GM19452 (cell line): ENCODE data around the gene CAMKV.

ENCODE experiments used
- ATAC-seq: cut with Tn5 transposase; IDR thresholded peaks from one replicate; pipeline ENCODE4 v1.9.1; 2021; ENCODE audit not compliant: unreplicated experiment

The CAMKV gene

DNA sequence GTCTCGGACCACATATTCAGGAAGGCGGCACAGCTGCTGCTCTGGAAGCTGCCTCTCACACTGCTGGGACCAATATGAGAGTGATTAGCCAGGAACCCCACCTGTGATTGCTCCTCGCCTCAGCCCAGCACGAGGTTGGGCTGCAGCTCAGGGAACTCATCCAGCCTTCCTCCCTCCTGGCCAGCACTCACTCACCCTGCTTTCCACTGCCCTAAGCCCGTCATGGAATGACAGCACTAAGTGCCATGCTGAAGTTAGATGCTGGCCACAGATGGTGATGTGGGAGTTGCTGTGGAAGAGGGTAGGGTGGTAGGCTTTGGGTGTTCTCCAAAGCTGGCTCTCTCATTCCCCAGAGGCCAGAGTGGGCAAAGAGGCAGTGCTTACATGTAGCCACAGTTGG, 26.6 kb upstream of the CAMKV start:
- no peak for ATAC-seq

DNA sequence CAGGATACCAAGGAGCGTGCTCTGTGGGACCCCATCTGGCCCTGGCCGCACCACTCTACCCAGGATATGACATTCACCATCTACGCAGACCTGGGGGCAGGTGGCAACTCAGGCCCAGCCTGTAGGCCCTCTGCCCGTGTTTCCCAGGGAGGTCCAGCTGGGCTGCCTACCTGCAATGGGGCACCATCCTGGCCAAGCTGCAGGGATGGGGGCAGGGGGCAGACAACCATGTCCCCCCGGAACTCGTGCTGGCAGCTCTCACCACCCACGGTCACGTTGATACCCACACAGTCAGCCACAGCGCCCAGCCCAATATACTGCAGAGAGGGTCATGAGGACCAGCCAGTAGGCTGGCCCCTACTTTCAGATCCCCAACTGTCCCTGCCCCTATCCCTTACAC, 26.1 kb upstream of the CAMKV start:
- ATAC-seq, result no peak

DNA sequence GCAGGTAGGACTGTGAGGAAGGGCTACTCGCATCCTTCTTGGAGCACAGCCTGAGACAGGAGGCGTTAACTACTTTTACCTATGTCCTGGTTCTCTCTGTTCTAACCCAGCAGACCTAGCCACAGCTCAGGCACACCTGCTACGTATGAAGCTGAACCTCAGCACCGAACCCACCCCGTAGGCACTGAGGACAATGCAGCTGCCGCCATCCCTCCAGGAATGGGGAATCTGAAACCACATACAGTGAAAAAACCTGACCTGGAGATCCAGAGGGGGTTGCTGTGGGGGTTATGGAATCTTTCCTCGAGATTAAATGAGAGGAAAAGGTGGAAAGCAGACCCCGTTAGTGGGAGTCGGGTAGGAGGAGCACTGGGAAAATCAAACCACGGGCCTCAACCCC, 19.6 kb upstream of the CAMKV start:
- ATAC-seq, result no peak

DNA sequence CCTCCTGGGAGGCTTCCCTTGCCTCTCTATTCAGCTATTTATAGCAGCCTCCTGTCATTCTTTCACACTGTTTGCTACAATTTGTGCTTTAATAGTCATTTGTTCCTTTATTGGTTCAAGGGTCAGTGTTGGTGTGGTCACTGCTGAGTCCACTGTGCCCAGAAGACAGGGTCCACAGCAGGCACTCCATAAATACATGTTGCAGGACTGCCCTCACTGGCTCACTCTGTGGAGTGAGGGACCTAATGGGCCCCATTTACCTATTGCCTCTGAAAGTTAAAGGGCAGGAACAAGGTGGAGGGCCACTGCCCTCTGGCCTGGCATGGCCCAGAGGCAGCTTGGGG, 17.2 kb upstream of the CAMKV start:
- ATAC-seq, result no peak

DNA sequence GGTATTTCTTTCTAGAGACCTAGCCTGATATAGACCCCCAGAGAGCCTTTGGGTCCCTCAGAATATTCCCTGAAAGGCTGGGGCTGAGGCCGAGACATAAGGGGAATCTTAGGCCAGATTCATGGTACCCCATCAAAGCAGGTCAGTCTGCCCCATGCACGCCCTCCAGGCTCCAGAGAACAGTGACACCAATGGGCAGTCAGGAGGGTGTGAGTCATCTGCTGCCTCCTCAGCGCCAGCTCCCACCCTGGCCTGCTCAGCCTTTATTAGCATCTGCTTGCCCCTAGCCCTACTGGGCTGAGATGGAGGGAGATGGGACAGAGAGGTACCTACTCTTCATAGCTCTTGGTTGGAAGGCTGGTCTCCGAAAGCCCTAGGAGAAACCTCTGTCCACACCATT, 14.3 kb upstream of the CAMKV start:
- no peak for ATAC-seq

DNA sequence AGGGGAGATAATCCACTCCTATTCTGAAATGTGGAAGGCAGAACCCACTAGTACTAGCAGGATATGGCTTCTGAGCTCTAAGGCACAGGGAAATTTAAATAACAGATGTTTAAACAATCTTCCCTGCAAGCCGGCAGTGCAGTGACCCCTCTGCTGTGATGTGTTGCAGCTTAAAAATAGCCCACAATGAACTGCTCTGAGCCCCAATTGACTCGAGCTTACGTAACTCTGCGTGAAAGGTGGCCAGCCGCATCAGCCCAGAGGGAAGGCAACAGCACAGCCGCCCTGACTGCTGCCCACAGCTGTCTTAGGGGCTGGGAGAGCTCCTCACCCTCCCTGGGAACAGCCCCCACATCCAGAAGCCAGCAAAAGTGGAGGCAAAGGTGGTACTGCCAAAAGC, 12.5 kb upstream of the CAMKV start:
- ATAC-seq, result no peak

DNA sequence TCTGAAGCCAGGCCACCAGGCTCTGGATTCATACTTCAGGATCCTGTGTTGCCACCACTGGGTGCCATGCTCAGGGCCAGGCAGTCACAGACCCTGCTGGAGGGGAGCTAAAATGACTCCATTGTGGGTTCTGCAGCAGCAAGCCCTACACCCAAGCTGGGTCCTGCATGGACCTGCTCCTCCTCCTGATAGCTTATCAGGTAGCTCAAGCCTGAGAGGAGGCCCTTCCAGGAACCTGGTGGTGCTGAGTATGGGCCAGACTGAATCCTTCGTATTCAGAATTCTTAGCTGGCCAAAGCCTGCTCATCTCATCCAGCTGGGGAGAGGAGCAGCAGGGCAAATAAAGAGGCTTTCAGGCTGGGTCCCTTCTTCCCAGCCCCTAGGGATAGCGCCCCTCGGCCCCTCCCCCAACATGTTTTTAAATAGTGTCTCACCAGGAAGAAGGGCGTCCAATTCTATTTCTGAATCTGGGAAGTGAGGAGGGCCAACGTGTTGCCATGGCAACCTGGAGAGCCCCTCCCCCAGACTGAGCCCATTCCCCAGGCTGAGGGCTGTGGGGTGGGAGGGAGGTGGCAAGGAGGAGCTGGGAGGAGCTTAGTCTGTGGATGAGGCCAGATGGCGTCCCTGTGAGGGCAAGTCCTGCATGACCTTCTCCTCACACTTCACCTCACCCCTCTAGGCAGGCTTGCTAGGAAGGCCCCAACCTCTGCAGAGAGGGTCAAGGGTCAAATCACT, 11.0 kb upstream of the CAMKV start:
- no peak for ATAC-seq

DNA sequence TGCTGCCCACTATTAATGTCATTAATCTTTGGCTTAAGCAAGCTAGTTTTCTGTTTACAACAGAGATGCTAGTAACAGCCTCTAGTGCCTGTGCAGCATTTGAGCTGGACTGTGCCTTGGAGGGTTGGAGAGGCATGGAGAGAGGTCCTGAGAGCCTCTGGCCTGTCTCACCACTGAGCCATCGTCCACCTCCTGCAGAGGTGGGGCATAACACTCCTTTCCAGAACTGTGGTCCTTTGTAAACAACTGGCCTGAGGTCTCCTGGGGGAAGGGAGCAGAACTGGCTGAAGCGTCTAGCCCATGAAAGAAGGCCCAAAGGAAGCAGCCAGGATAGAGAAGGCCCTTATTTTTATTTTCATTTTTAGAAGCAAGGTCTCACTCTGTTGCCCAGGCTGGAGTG, 10.0 kb upstream of the CAMKV start:
- ATAC-seq, result no peak

DNA sequence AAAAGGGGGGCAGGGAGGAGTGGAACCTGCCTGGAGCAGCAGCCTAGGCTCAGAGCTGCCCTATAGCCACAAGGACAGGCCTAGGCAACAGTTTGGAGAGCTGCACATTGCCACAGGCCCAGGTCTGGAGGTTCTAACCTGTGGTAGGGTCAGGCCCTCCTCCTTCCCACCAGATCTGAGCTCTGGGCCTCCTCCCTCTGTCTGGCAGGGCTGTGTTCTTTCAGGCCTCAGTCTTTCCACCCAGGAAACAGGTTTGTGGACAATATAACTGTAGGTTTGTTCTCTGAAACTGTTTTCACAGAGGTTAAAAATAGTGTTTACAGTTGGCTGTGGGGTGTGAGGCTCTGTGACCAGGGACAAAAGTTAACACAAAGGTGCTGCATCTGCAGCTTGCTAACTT, 9.0 kb upstream of the CAMKV start:
- no peak for ATAC-seq

DNA sequence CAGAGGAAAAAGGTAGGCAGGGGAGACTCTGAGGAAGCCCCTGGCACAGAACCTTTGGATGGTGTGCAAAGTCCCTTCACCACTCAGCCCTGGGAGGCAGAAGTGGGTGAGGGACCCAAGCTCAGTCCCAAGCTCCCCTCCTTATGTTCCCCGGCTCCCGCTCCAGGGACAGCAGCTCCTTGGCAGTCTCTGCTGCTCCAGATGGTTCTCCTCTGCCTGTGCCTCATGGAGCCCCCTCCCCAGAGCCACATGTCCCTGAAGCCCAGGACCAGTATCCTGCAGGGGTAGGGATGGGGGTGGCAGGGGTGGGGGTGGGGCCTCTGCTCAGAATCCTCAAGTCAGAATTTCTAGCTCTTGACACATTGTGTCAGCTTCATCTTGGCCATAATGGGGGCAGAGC, 8.0 kb upstream of the CAMKV start:
- no peak for ATAC-seq

DNA sequence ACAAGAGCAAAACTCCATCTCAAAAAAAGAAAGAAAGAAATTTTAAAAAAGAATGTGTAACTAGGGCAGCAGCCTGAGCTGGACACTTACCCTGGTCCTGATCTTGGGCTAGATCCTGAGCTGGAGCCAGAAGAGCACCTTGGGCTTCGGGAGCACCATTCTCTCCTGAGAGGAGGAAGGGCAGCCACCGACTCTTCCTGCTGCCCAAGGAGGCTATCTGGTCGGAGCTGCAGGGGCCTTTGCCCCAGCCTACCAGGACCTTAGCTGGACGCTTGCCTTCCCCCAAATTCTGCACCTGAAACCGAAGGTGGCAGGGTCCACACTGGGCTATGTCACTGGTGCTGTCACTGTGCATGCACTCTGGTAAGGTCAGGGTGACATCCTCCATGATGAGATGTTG, 6.9 kb upstream of the CAMKV start:
- ATAC-seq, result no peak

DNA sequence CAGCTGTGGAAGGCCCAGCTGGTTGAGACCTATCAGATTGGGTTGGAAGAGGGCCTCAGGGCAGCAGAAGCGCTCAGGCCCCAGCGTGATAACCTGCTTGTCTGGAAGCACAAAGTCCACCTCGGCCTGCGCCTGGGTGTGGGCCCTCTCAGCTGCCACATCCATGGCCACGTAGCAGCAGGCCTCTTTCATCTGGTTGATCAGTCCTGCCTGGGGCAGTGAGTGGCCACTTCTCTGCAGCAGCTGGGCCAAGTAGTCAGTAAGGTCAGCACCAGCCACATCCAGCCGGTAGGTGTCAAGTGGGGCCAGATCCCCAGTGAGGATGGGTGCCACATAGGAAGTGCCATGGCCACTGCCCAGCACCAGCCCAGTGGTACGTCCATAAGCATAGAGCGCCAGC, 3.9 kb upstream of the CAMKV start:
- no peak for ATAC-seq

DNA sequence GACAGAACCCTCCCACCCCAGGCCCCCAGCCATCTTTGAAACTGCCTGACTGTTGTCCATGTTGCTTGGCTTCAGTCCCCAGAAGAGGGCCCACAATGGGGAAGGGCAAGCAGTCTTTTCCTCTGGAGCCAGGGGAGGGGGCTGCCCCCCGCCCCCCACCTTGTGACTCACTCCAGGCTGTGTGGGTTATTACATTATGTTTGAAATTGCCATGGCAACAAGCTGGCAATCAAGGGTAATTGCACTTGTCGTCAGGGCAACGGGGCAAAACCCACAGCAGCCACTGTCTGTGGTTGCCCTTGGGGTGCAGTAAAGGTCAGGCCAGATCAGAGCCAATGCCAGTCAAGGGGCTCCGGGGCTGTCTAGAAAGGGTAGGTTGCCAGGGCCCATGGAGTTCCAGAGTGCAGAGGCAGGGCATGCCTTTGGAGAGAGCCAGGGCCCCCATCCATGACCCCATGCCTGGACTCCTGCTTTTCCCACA, 3.1 kb upstream of the CAMKV start:
- no peak for ATAC-seq

DNA sequence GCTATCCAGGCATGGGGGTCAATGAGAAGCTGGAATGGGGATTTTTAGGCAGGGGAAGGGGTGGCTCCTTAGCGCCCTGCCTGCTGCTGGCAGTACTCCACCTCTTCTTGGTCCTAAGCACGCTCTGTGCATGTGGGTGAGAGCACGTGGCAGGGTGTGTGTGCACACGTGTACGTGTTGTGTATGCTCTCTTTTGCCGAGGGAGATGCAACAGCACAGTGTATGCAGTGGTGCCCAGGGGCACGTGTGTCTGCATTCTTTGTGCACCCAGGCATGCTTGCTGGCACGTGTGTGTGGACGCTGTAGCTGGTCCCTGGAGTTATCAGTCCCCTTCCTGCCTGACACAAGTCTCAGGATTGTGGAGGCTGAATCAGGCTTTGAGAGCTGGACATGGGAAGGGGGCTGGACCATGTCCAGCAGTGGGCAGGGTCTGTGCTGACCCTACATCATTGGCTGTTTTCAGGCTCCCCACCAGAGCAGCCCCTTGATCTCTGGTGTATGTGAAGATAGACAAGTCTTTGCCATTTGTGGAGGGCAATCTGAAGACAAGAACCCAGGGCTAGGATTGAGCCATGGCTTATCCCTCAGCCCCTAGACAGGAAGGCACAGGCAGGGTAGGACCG, 1.9 kb upstream of the CAMKV start:
- ATAC-seq, result no peak

DNA sequence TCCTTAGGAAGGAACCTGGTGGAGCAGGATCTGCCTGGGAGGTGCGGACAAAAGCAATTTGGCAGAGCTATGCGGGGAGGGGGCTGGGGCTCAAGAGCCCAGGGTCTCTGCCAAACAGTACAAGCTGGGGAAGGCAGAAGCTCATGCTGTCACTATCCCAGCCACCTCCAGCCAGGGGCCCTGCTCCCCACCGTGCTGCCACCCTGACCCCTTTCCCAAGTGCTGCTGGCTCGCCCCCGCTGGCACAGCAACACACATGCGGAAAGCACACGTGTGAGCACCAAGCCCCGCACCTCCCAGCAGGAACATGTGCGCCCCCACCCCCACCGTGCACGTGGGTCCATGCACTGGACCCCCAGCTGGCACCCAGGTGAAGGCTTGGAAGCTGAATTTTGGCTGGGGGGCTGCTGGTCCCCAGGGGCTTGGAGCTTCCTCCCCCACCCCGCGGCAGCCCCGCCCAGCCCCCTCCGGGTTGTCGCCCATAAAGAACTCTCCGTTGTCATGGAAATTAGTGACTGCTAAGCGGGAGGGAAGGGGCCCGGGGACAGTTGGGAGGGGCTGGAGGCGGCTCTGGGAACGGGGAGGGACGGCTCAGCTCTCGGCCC, 742 bp downstream of the CAMKV start:
- no peak for ATAC-seq

DNA sequence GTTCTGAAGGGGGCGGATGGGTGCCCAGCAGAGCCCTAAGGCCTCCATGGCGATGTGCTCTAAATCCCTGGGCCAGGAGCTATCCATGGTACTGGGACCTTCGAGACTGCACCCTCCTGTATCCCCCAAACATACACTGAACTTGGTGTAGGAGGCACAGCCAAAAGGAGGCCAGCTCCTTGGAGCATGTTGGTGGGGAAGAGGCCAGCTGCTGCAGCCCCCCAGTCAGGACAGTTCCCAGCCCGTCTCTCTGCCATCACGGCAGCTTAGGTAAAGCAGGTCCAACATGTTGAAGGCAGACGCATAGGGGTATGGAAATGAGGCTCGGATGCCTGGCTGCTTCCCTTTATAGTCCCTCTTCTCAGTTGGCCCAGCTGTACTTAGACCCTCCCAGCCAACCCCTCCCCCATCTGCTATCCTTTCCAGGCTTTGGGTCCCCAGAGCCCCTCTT, 1.8 kb downstream of the CAMKV start:
- ATAC-seq, result no peak

DNA sequence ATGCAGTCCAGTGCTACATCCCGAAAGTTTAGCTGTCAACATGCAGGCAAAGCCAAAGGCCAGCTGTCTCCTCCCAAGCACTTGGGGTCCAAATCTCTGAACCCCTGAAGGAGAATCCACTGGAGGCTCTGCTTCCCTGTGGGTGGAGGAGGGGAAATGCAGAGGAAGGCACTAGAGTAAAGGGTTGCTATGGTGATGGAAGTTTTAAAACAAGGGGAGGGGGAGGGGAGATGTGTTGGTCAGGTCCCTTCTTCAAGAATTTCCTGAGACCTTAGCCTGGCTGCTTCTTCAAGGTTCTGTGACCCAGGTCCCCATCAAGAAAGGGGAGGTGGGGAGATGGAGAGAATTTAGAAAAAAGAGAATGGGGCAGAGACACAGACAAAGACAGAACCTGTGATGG, 2.3 kb downstream of the CAMKV start:
- ATAC-seq, result no peak

DNA sequence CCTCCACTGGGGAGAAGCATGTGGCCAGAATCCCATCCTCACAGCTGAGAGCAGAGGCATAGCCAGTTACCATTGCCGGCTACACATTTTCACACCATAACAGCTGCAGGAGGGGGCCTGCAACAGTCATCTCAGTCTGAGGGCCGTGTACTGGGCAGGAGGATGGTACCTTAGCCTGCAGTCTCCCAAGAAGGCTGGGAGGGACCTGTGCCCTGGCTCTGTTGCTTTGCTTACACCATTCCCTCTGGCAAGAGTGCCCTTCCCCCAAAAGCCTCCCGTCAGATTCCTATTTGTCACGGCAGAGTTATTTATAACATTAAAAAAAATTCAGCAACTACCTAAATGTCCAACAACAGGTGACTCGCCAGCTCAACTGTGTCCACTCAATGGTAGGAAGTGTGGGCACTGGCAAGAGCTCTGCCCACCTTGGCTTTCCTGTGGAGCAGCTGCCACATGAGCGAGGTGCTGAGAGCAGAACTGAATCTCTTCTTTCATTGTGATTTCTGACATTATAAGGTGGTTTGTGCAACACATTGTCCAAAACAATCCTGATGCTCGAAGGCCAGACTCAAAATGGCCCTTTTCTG, 4.4 kb downstream of the CAMKV start:
- no peak for ATAC-seq

DNA sequence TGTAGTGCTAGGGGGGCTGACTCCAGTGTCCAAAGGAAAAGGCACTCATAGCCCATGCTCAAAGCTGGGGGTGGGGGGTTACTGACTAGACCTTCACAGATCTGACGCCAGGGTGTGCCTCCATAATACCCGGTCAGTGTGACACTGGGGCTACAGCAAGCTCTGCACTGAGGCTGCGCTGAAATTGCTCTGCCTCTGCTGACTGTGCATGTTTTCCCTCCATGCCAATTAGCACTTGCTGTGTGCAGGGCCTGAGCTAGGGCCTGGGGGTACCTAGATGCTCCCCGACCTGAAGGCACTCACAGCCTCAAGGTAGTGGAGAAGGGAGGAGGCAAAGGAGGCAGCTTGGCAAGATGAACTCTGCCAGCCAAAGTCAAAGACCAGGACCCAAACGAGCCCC, 5.2 kb downstream of the CAMKV start:
- no peak for ATAC-seq

DNA sequence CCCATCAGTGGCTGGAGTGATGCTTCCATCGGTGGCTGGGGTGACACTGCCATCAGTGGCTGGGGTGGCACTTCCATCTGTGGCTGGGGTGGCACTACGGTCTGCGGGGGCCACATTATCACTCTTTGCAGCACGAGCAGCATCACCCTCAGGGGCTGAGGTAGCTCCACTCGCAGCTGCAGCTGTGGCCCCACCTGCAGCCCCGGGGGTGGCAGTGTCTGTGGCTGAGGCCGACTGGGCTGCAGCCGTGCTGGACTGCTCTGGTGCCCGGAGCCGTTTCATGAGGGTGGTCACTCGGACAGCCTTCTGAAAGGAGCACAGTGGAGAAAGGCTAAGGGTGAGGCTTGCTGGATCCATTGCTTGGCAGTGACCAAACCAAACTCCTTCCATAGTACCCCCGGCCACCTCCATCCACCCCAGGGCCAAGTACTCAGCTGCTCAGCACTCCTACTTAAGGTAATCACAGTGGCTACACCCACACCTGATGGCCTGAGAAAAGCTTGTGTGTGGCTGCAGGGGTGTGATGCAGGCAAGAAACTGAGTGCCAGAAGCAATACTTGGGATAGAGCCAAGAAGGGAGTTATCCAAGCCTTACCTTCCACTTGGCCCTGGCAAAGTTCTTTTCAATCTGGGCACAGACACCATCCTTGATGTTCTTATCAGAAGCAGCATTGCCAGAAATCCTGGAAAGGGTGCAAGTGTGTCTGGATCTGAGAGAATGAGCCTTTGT, 10.0 kb downstream of the CAMKV start:
- ATAC-seq, result no peak

DNA sequence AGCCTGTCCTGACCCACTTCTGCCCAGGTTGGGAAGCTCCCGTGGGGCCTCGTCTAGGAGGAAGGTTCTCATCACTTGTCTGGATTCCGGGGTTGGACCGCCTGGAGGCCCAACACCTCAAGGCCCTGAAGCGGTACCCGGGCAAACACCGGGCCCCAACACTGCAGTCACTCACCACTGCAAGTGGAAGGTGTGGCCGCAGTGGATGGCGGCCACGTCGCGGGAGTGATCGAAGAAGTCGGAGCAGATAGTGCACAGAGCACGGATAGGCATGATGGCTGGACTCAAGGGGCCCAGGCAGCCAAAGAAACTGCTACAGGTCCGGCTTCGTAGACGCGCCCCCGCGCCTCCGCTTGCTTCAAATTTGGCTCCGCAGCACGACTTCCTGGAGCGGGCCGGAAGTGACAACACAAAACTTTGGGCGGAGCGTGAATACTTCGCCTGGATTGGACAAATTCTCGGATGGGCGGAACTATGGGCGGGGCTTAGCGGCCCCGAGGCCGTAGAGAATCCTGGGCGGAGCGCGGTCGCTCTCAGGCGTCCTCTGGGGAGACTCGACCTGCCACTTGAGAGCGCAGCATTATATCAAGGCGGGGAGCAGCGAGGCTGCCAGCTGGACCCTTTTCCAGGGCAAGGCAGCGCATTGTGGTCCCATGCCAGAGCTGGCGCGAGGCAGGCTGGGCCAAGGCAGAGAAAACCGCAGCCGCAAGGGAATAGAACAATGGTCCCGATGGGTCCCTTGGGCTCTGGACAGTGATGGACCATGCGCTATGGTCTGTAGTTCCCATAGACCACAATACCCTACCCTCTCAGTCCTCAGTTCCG, 13.3 kb downstream of the CAMKV start, which contains the start of gene TRAIP:
Gene TRAIP, minus strand, starts transcription at position 384 of the 825 bp plus-strand sequence. Its CDS starts 111 bp downstream, at position 273.
- ATAC-seq, result peak; percentile 97
